HG03442 (cell line): ENCODE data around the gene BAIAP3.

Experiments
- ATAC-seq: cut with Tn5 transposase; IDR thresholded peaks from one replicate; pipeline ENCODE4 v1.9.1; 2021; ENCODE audit warnings: mild to moderate bottlenecking, moderate library complexity; ENCODE audit not compliant: unreplicated experiment

BAIAP3 gene

GRCh38 chr16:1330931-1331711 lies 2.3 kb upstream of the BAIAP3 start:
- ATAC-seq = no peak

- no peak for ATAC-seq
Measured at GRCh38 chr16:1331712-1332617, 1.5 kb upstream of the BAIAP3 start.

GRCh38 chr16:1332618-1333148 lies 762 bp upstream of the BAIAP3 start:
- ATAC-seq = no peak

DNA sequence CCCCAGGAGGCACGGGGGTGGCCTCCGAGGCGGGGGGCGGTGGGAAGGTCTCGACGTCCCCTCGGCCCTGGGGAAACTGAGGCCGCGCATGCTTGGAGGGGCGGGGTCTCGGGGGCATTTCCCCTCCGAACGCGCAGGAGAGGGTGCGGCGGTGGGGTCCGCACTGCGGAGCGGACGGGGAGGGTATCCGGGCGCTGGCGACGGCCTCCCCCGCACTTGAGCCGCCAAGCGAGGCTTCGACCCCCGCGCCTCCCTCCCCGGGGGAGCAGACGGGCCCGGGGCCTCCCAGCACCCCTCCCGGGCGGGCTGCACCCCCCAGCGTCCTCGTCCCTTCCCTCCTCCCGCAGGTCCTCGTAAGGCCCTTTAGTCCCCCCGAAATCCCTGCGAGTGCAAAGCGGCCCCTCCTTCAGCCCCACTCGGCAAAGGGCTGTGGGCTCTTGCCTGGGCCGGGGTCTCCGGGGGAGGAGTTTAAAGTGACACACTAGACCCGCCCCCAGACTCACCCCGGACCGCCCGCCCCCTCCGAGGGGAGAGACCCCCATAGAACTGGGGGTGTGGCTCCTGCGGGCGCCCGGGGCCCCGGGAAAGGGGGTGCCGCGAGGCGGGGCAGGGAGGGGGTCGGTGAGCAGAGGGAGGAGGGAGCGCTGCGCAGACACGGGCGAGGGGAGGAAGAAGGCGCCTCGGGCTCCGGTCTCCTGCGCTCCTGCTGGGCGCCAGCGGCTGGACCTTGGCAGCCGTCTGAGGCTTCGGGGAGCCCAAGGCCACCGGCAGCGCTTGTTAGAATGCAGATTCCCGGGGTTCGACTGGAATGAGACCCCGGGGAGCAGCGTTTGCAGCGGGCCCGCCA lies 632 bp downstream of the BAIAP3 start:
- no peak for ATAC-seq

- no peak for ATAC-seq
Measured at GRCh38 chr16:1334739-1335138, 1.3 kb downstream of the BAIAP3 start.

GRCh38 chr16:1335211-1335971 lies 1.9 kb downstream of the BAIAP3 start:
- ATAC-seq = no peak

DNA sequence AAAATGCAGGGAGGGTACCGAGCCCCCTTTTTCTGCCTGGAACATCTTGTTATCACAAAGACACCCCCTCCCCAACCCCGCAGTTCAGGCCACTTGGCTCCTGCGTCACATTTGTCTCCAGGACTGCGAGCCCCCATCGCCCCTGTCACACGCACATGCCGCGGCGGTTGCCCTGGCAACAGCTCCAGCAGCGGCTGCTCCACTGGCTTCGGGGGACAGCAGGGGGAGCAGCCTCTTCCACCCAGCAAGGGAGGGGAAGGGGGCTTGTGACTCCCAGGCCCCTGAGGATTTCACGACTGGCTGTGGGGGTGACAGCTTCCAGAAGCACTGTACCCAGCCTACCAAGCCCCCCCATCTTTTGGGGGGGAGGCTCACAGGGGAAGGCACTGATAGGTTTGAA lies 2.6 kb downstream of the BAIAP3 start:
- no peak for ATAC-seq

- no peak for ATAC-seq
Measured at GRCh38 chr16:1336619-1337018, 3.2 kb downstream of the BAIAP3 start.

DNA sequence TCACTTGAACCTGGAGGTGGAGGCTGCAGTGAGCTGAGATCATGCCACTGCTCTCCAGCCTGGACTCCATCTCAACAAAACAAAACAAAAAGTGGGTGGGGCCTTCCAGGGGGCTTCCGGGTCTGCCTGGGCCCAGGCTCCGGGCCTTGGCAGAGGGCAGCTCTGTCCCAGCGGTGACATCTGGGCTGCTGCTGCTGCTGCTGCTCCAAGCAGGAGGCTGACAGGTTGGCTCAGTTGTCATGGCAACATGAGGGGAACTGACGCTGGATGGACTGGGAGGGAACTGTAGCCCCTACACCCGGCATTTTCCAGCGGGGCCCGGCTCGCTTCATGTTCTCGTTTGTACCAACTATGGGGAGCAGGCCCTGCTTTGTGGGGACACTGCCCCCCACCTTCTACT lies 4.0 kb downstream of the BAIAP3 start:
- no peak for ATAC-seq

DNA sequence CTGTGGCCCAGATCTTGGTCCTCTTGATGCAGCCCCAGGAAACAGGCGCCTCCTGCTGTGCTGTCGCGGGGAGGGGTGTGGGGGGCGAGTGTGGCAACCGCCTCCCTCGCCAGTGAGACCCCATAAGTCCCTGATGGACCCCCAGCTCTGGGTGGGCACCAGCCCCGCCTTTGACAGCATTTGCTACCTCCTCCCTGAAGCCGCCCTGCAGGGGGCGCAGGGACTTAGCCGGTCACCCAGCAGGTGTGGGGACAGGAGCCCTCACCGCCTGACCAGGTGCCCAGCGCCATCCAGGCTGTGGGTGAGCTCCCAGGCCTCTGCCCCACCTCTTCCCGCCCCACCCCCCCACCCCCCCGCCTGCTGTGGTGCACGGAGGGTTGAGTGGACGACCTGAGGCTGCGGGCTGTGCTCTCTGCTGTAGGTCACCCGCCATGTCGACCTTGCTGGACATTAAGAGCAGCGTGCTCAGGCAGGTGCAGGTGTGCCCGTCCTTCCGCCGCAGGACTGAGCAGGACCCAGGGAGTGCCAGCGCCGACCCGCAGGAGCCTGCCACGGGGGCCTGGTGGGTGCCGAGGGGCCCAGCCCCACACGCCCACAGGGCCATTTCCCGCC lies 4.8 kb downstream of the BAIAP3 start:
- no peak for ATAC-seq

DNA sequence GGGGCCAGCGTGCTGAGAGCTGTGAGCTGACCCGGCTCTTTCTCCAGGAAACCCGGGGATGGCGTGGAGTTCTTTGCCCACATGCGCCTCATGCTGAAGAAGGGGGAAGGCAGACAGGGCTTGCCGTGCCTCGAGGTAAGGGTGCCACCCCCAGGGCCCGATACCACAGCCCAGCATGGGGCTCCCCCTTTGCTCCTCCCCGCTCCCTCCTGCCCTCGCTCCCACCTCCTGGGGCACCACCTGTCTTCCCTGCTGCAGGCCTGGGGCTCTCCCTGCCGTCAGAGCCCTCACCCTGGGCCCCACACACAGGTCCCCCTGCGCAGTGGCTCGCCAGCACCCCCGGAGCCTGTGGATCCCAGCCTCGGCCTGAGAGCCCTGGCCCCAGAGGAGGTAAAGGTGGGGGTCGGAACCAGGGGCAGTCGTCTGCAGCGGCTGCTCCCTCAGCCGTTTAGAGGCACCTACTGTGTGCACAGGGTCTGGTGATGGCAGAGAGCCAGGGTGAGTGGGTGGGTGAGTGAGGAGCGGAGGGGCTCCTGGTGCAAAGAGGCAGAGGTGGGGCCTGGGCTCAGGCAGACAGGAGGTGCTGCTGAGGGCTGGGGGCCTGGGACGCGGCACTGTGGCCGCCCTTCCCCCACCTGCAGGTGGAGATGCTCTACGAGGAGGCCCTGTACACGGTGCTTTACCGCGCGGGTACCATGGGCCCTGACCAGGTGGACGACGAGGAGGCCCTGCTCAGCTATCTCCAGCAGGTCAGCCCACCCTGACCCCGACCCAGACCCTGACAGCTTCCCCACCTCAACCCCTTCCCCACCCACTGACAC lies 5.6 kb downstream of the BAIAP3 start:
- ATAC-seq = no peak

DNA sequence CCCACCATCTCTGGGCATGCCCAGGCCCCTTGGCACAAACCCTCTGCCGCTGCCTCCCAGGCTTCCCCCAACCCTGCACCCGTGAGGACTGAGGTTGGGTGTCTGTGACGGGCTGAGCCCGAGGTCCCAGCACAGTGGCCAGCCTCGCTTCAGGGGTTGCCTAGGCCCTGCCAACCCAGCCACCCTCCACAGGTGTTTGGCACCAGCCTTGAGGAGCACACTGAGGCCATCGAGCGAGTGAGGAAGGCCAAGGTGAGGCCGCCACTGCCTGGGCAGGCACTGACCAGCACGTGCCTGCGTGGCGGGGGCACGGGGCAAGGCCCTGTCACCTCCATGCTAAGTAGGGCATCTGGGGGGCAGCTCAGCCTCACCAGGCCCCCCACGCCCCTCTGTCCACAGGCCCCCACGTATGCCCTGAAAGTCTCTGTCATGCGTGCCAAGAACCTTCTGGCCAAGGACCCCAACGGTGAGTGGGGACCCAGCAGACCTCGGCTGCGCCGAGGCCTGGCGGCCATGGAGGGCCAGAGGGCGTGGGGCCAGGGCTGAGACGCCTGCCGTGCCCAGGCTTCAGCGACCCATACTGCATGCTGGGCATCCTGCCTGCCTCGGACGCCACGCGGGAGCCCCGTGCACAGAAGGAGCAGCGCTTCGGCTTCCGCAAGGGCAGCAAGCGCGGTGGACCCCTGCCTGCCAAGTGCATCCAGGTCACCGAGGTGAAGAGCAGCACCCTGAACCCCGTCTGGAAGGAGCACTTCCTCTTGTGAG lies 7.5 kb downstream of the BAIAP3 start:
- no peak for ATAC-seq

DNA sequence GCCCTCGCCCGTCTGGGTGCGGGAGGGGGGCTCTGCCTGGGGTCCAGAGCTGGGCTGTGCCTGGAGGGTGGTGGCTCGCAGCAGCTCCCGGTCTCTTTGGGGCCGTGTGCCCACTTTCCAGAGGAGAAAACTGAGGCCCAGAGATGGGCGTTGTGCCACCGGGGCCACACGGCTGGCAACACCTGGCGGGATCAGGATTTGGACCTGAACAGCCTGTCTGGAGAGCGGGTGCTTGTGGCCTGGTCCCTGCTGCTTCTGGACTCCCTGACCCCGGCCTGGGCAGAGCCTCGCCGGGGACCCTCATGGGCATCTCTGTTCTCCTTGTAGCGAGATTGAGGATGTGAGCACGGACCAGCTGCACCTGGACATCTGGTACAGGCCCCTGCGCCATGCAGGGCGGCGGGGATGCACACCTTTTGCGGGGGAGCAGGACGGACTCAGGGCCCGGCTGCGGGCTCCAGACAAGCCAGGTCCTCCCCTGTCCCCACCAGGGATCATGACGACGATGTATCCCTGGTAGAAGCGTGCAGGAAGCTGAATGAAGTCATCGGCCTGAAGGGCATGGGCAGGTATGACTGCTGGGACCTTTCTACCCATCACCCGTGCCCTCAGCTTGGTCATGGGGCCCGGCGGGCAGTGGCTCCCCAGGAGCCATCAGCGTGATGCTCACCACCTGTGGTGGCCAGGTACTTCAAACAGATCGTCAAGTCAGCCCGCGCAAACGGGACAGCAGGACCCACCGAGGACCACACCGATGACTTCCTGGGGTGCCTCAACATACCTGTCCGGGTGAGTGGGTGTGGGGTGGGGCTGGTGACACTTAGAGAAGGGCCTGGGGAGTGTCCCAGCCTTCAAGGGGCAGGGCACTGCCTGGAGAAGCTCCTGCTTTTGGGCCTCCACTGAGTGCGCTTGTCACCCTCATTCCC lies 8.3 kb downstream of the BAIAP3 start:
- ATAC-seq = no peak

DNA sequence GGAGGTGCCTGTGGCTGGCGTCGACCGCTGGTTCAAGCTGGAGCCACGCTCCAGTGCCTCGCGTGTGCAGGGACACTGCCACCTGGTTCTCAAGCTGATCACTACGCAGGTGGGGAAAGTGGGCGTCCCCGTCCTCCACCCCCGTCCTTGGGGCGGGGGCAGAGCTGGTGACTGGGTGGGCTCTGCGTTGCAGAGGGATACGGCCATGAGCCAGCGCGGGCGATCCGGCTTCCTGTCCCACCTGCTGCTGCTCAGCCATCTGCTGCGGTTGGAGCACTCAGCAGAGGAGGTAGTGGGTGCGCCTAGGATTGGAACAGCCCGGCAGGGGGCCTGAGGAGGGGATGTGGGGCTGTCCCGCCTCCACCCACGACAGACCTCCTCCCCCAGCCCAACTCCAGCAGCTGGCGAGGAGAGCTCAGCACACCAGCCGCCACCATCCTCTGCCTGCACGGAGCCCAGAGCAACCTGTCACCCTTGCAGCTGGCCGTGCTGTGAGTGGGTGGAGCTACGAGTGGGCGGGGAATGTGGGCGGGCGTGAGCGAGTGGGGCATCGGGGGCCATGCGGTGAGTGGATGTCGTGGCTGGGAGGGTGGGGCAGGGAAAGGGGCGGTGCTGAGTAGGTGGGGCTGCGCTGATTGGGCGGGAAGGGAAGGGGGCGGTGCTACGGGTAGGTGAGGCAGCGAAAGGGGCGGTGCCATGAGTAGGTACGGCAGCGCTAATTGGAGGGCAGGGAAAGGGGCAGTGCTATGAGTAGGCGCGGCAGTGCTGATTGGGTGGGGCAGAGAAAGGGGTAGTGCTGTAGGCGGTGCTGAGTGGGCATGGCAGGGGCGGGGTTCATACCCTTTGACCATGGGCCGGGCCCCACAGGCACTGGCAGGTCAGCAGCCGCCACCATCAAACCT lies 9.3 kb downstream of the BAIAP3 start:
- peak; percentile 85 for ATAC-seq

GRCh38 chr16:1343428-1344242 lies 10.2 kb downstream of the BAIAP3 start:
- peak; percentile 11 for ATAC-seq
